HEK293 (cell line): ENCODE measurements around the gene DAGLA.
A peak's percentile ranks its signal among the peaks of the same experiment; 100 is the strongest.

Experiments
- CTCF ChIA-PET: fragments of 350-600 bp; formaldehyde crosslinking; extraction: SDS; loops from one replicate; lab custom pipeline; 2021; ENCODE audit warnings: antibody characterized with exemption; lab: Yijun Ruan, JAX
- POLR2A ChIA-PET: fragments of 300-600 bp; formaldehyde crosslinking; extraction: SDS; loops from one replicate; lab custom pipeline; 2020; ENCODE audit warnings: antibody characterized with exemption, inconsistent platforms; lab: Yijun Ruan, JAX
- H3K27ac ChIP-seq: fragments of 200-500 bp; sonication (Bioruptor generic); 2 replicates; pipeline ENCODE4 v1.5.1; 2014; ENCODE audit warnings: low read depth, low read length, control low read depth, inconsistent platforms; ENCODE audit errors: extremely low read depth
- H3K36me3 ChIP-seq, 2 experiments: fragments of 200-500 bp in 1 of 2; sonication (Bioruptor generic) in 1 of 2; 1 replicate in 1 of 2; 2 replicates in 1 of 2; pipeline ENCODE4 v1.5.1; 2014 to 2017; ENCODE audit warnings: inconsistent platforms in 2 of 2, low read length in 2 of 2; ENCODE audit not compliant: control insufficient read depth in 2 of 2, insufficient read depth in 1 of 2
- H3K4me1 ChIP-seq: fragments of 200-500 bp; sonication (Bioruptor generic); 2 replicates; pipeline ENCODE4 v1.5.1; 2014; ENCODE audit warnings: mild to moderate bottlenecking, low read length, inconsistent platforms; ENCODE audit not compliant: control insufficient read depth, insufficient read depth
- H3K4me3 ChIP-seq: 2 replicates; pipeline ENCODE4 v1.5.1; 2011; ENCODE audit warnings: low read depth, mild to moderate bottlenecking, control low read depth, low read length, moderate library complexity
- H3K9me3 ChIP-seq: fragments of 200-500 bp; sonication (Bioruptor generic); 2 replicates; pipeline ENCODE4 v1.5.1; 2014; ENCODE audit warnings: low read depth, low read length, inconsistent platforms; ENCODE audit not compliant: control insufficient read depth, insufficient read depth
- EGR2 ChIP-seq: fragments of 450-650 bp; formaldehyde crosslinking; IDR thresholded peaks from 2 replicates; pipeline ENCODE4 v1.5.1; 2016; ENCODE audit warnings: low read depth, missing biosample characterization, missing genetic modification characterization
- HOXA7 ChIP-seq: sonication (generic); formaldehyde crosslinking; IDR thresholded peaks from 2 replicates; pipeline ENCODE4 v1.8.1; 2022; ENCODE audit warnings: missing genetic modification reagents, borderline replicate concordance
- HOXD13 ChIP-seq: sonication (generic); formaldehyde crosslinking; IDR thresholded peaks from 2 replicates; pipeline ENCODE4 v1.8.0; 2022; ENCODE audit warnings: missing genetic modification reagents, borderline replicate concordance
- KLF1 ChIP-seq: fragments of 450-650 bp; formaldehyde crosslinking; IDR thresholded peaks from 2 replicates; pipeline ENCODE4 v1.5.1; 2016; ENCODE audit warnings: missing biosample characterization, missing genetic modification characterization
- OVOL3 ChIP-seq: fragments of 450-650 bp; formaldehyde crosslinking; IDR thresholded peaks from 2 replicates; pipeline ENCODE4 v1.5.1; 2016; ENCODE audit warnings: missing biosample characterization, missing genetic modification characterization
- ZBTB20 ChIP-seq: fragments of 450-650 bp; formaldehyde crosslinking; IDR thresholded peaks from 2 replicates; pipeline ENCODE4 v1.5.1; 2016; ENCODE audit warnings: missing biosample characterization, missing genetic modification characterization
- ZFP3 ChIP-seq: fragments of 450-650 bp; formaldehyde crosslinking; IDR thresholded peaks from 2 replicates; pipeline ENCODE4 v1.5.1; 2016; ENCODE audit warnings: low read depth, missing biosample characterization, missing genetic modification characterization
- ZNF18 ChIP-seq: fragments of 450-650 bp; formaldehyde crosslinking; IDR thresholded peaks from 2 replicates; pipeline ENCODE4 v1.5.1; 2016; ENCODE audit warnings: missing biosample characterization, missing genetic modification characterization
- ZNF23 ChIP-seq: fragments of 450-650 bp; formaldehyde crosslinking; IDR thresholded peaks from 2 replicates; pipeline ENCODE4 v1.5.1; 2016; ENCODE audit warnings: missing biosample characterization, missing genetic modification characterization, borderline replicate concordance
- ZNF274 ChIP-seq, 2 experiments: fragments of 200-500 bp in 1 of 2; fragments of 450-650 bp in 1 of 2; sonication (Bioruptor generic) in 1 of 2; formaldehyde crosslinking in 1 of 2; IDR thresholded peaks; 2 replicates each; pipeline versions ENCODE4 v1.5.1 to v1.6.1; 2014 to 2016; ENCODE audit warnings: borderline replicate concordance in 1 of 2, inconsistent platforms in 1 of 2, low read length in 1 of 2, missing biosample characterization in 1 of 2, missing genetic modification characterization in 1 of 2
- ZNF292 ChIP-seq: fragments of 450-650 bp; formaldehyde crosslinking; IDR thresholded peaks from 2 replicates; pipeline ENCODE4 v1.5.1; 2016; ENCODE audit warnings: low read depth, missing biosample characterization, missing genetic modification characterization, borderline replicate concordance
- ZNF510 ChIP-seq: fragments of 450-650 bp; formaldehyde crosslinking; IDR thresholded peaks from 2 replicates; pipeline ENCODE4 v1.5.1; 2018; ENCODE audit warnings: mild to moderate bottlenecking, missing genetic modification characterization, missing biosample characterization; ENCODE audit not compliant: insufficient replicate concordance
- ZNF560 ChIP-seq: fragments of 450-650 bp; formaldehyde crosslinking; IDR thresholded peaks from 2 replicates; pipeline ENCODE4 v1.5.1; 2017; ENCODE audit warnings: missing biosample characterization, missing genetic modification characterization, borderline replicate concordance
- ZNF623 ChIP-seq: fragments of 450-650 bp; formaldehyde crosslinking; IDR thresholded peaks from 2 replicates; pipeline ENCODE4 v1.5.1; 2016; ENCODE audit warnings: missing biosample characterization, missing genetic modification characterization
- ZNF654 ChIP-seq: fragments of 450-650 bp; formaldehyde crosslinking; IDR thresholded peaks from 2 replicates; pipeline ENCODE4 v1.5.1; 2016; ENCODE audit warnings: low read depth, missing biosample characterization, missing genetic modification characterization
- ZNF701 ChIP-seq: fragments of 450-650 bp; formaldehyde crosslinking; IDR thresholded peaks from 2 replicates; pipeline ENCODE4 v1.5.1; 2016; ENCODE audit warnings: missing biosample characterization, missing genetic modification characterization
- ZNF747 ChIP-seq: fragments of 450-650 bp; formaldehyde crosslinking; IDR thresholded peaks from 2 replicates; pipeline ENCODE4 v1.5.1; 2016; ENCODE audit warnings: missing biosample characterization, missing genetic modification characterization
- ZNF776 ChIP-seq: fragments of 450-650 bp; formaldehyde crosslinking; IDR thresholded peaks from 2 replicates; pipeline ENCODE4 v1.5.0; 2017; ENCODE audit warnings: missing biosample characterization, missing genetic modification characterization, borderline replicate concordance
- ZNF791 ChIP-seq: fragments of 450-650 bp; formaldehyde crosslinking; IDR thresholded peaks from 2 replicates; pipeline ENCODE4 v1.5.1; 2016; ENCODE audit warnings: missing biosample characterization, missing genetic modification characterization
- TF ChIP-seq, protein P1 (sequence below): fragments of 450-650 bp; formaldehyde crosslinking; IDR thresholded peaks from 2 replicates; pipeline ENCODE4 v1.5.1; 2016; ENCODE audit warnings: missing biosample characterization, missing genetic modification characterization
- TF ChIP-seq, protein P2 (sequence below): fragments of 450-650 bp; formaldehyde crosslinking; IDR thresholded peaks from 2 replicates; pipeline ENCODE4 v1.5.1; 2016; ENCODE audit warnings: missing biosample characterization, missing genetic modification characterization

Gene DAGLA

DNA sequence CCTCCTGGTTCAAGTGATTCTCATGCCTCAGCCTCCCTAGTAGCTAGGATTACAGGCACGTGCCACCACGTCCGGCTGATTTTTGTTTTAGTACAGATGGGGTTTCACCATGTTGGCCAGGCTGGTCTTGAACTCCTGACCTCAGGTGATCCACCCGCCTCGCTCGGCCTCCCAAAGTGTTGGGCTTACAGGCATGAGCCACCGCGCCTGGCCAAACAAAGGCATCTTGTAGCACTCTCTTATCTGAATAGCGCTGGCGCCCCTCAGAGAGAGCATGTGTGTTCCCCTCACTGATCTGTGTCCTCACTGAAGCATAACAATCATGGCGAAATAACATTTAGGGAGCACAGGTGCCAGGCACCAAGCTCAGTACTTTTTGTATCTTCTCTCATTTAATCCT, 7.2 kb downstream of the DAGLA start (continued):
- no peak for TF ChIP-seq ZNF776 (tag by site-specific recombination)
- TF ChIP-seq ZNF274 (IDR thresholded peaks at IDR 0.05; ENCODE audit: low read length) = no peak
- TF ChIP-seq ZNF274 (tag by site-specific recombination; IDR thresholded peaks at IDR 0.05; ENCODE audit: borderline replicate concordance) = no peak
- TF ChIP-seq ZNF560 = no peak
- TF ChIP-seq ZNF791 = no peak
- TF ChIP-seq ZNF23 = no peak
- no peak for TF ChIP-seq ZNF654 (tag by site-specific recombination)
- TF ChIP-seq HOXA7 (CRISPR knock-in tag) = no peak
- no peak for TF ChIP-seq HOXD13 (CRISPR knock-in tag)
- TF ChIP-seq, protein P1, sequence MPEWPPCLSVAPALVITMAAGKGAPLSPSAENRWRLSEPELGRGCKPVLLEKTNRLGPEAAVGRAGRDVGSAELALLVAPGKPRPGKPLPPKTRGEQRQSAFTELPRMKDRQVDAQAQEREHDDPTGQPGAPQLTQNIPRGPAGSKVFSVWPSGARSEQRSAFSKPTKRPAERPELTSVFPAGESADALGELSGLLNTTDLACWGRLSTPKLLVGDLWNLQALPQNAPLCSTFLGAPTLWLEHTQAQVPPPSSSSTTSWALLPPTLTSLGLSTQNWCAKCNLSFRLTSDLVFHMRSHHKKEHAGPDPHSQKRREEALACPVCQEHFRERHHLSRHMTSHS = no peak
- TF ChIP-seq ZFP3 (tag by site-specific recombination) = no peak
- TF ChIP-seq, all 188 proteins: peak for 0

GRCh38 chr11:61688365-61689163, 8.4 kb downstream of the DAGLA start:
- no peaks in the 10 kb centered on the region for H3K9me3 ChIP-seq
- H3K4me3 ChIP-seq = no peak overlapping the region
- TF ChIP-seq OVOL3 (tag by site-specific recombination) (no peak), ZNF18 (tag by site-specific recombination) (no peak), ZNF747 (tag by site-specific recombination) (no peak), ZBTB20 (tag by site-specific recombination) (no peak), ZNF292 (tag by site-specific recombination) (no peak), ZNF510 (no peak), ZNF701 (tag by site-specific recombination) (no peak), EGR2 (0 out of 2 replicates have a peak, but pooled peaks have one; percentile 13), ZNF623 (tag by site-specific recombination) (no peak), KLF1 (tag by site-specific recombination) (0 out of 2 replicates have a peak, but pooled peaks have one; percentile 33)
- TF ChIP-seq, protein P2, sequence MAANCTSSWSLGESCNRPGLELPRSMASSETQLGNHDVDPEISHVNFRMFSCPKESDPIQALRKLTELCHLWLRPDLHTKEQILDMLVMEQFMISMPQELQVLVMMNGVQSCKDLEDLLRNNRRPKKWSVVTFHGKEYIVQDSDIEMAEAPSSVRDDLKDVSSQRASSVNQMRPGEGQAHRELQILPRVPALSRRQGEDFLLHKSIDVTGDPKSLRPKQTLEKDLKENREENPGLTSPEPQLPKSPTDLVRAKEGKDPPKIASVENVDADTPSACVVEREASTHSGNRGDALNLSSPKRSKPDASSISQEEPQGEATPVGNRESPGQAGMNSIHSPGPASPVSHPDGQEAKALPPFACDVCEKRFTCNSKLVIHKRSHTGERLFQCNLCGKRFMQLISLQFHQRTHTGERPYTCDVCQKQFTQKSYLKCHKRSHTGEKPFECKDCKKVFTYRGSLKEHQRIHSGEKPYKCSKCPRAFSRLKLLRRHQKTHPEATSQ (tag by site-specific recombination) = no peak
- ChIA-PET POLR2A (no interaction called here), CTCF (interaction anchor here (0.6 to 1.6 kb wide), 3 partner anchors 45 to 78 kb away, joined by 4 to 5 read pairs (median 5); no protein-coding TSS in a partner anchor)
- H3K4me1 ChIP-seq = peaks cover 3% of the 10 kb centered on the region; the same call in 1 of the 2 replicates
- no peaks in the 10 kb centered on the region for H3K36me3 ChIP-seq
- no peak overlapping the region for H3K27ac ChIP-seq
